Ishikawa (cell line): ENCODE results near the gene CROCC2.

Source experiments
- CEBPB ChIP-seq: IDR thresholded peaks from 2 replicates; pipeline ENCODE4 v1.6.1; 2012
- CREB1 ChIP-seq: IDR thresholded peaks from 2 replicates; pipeline ENCODE4 v1.6.1; 2012; ENCODE audit warnings: low read depth
- EGR1 ChIP-seq: IDR thresholded peaks from 2 replicates; pipeline ENCODE4 v1.6.1; 2012
- EP300 ChIP-seq: IDR thresholded peaks from 2 replicates; pipeline ENCODE4 v1.6.1; 2012; ENCODE audit warnings: borderline replicate concordance
- FOXM1 ChIP-seq: IDR thresholded peaks from 2 replicates; pipeline ENCODE4 v1.6.1; 2012; ENCODE audit warnings: low read depth, borderline replicate concordance
- NFIC ChIP-seq: IDR thresholded peaks from 2 replicates; pipeline ENCODE4 v1.6.1; 2012
- RAD21 ChIP-seq: IDR thresholded peaks from 2 replicates; pipeline ENCODE4 v1.6.1; 2012; ENCODE audit warnings: low read depth
- TAF1 ChIP-seq: IDR thresholded peaks from 2 replicates; pipeline ENCODE4 v1.6.1; 2012; ENCODE audit warnings: low read depth, mild to moderate bottlenecking
- TCF12 ChIP-seq: IDR thresholded peaks from 2 replicates; pipeline ENCODE4 v1.6.1; 2012; ENCODE audit warnings: low read depth
- TEAD4 ChIP-seq: IDR thresholded peaks from 2 replicates; pipeline ENCODE4 v1.6.1; 2012
- YY1 ChIP-seq: IDR thresholded peaks from 2 replicates; pipeline ENCODE4 v1.6.1; 2012; ENCODE audit warnings: low read depth
- ZBTB7A ChIP-seq: IDR thresholded peaks from 2 replicates; pipeline ENCODE4 v1.6.1; 2012; ENCODE audit warnings: low read depth
- TF ChIP-seq, protein P1 (sequence below): IDR thresholded peaks from 2 replicates; pipeline ENCODE4 v1.6.1; 2012
- TF ChIP-seq, protein P2 (sequence below): IDR thresholded peaks from 2 replicates; pipeline ENCODE4 v1.6.1; 2012; ENCODE audit warnings: low read depth, mild to moderate bottlenecking
- TF ChIP-seq, protein P3 (sequence below): IDR thresholded peaks from 2 replicates; pipeline ENCODE4 v1.6.1; 2012

Gene CROCC2

DNA sequence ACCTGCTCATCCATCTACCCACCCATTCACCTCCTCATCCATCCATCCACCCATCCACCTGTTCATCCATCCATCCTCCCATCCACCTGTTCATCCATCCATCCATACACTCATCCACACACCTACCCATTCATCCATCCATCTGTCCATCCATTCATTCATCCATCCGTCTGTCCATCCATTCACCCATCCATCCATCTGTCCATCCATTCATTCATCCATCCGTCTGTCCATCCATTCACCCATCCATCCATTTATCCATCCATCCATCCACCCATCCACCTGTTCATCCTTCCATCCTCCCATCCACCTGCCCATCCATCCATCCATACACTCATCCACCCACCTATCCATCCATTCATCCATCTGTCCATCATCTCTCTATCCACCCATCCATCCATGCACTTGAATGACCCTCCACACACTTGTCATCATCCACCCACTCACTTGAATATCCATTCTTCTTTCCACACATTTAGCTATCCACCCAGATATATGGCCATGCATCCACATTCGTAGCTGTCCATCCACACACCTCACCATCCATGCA is 45.0 kb downstream of the CROCC2 start:
- TF ChIP-seq FOXM1 (no peak), TAF1 (no peak), CREB1 (no peak), TCF12 (no peak), RAD21 (no peak), ZBTB7A (no peak)
- TF ChIP-seq, protein P1, sequence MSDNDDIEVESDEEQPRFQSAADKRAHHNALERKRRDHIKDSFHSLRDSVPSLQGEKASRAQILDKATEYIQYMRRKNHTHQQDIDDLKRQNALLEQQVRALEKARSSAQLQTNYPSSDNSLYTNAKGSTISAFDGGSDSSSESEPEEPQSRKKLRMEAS, result no peak
- TF ChIP-seq, protein P2, sequence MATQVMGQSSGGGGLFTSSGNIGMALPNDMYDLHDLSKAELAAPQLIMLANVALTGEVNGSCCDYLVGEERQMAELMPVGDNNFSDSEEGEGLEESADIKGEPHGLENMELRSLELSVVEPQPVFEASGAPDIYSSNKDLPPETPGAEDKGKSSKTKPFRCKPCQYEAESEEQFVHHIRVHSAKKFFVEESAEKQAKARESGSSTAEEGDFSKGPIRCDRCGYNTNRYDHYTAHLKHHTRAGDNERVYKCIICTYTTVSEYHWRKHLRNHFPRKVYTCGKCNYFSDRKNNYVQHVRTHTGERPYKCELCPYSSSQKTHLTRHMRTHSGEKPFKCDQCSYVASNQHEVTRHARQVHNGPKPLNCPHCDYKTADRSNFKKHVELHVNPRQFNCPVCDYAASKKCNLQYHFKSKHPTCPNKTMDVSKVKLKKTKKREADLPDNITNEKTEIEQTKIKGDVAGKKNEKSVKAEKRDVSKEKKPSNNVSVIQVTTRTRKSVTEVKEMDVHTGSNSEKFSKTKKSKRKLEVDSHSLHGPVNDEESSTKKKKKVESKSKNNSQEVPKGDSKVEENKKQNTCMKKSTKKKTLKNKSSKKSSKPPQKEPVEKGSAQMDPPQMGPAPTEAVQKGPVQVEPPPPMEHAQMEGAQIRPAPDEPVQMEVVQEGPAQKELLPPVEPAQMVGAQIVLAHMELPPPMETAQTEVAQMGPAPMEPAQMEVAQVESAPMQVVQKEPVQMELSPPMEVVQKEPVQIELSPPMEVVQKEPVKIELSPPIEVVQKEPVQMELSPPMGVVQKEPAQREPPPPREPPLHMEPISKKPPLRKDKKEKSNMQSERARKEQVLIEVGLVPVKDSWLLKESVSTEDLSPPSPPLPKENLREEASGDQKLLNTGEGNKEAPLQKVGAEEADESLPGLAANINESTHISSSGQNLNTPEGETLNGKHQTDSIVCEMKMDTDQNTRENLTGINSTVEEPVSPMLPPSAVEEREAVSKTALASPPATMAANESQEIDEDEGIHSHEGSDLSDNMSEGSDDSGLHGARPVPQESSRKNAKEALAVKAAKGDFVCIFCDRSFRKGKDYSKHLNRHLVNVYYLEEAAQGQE, result no peak

DNA sequence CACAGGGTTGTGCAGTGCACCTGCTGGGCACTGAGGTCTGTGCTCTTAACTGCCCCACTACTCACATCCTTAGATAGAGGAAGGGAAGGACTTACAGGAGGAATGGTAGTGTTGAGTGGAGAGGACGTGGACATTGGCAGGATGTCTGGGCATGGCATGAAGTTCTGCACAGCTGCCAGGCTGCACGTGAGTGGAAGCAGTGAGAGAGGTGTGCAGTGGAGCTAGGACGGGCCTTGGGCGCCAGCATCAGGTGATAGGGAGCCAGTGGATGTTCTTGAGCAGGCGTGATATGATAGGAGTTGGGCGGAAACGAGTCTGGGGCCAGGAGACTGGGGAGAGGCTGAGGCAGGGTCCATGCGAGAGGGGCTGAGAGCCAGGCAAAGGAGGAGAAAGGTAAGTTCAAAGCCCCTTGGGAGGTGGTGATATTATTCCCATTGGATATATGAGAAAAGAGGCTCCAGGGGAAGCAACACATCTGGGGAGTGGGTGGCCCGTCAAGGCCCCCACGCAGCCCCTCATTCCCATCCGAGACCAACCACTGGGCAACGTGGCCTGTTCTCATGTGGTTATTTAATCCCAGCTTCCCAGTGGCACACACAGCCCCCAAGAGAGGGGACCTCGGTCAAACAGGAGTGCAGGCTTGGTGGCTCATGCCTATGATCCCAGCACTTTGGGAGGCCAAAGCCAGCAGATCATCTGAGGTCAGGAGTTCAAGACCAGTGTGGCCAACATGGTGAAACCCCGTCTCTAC is 46.5 kb downstream of the CROCC2 start:
- TF ChIP-seq RAD21, result no peak
- TF ChIP-seq CEBPB, result no peak
- TF ChIP-seq CREB1, result no peak
- TF ChIP-seq TAF1, result no peak
- no peak for TF ChIP-seq TEAD4
- no peak for TF ChIP-seq TCF12
- no peak for TF ChIP-seq YY1
- TF ChIP-seq EGR1, result no peak
- TF ChIP-seq FOXM1, result no peak
- TF ChIP-seq, protein P3, sequence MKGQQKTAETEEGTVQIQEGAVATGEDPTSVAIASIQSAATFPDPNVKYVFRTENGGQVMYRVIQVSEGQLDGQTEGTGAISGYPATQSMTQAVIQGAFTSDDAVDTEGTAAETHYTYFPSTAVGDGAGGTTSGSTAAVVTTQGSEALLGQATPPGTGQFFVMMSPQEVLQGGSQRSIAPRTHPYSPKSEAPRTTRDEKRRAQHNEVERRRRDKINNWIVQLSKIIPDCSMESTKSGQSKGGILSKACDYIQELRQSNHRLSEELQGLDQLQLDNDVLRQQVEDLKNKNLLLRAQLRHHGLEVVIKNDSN, result no peak
- TF ChIP-seq, protein P2, result no peak
- no peak for TF ChIP-seq ZBTB7A
- no peak for TF ChIP-seq EP300
- TF ChIP-seq, protein P1, result no peak
- no peak for TF ChIP-seq NFIC

DNA sequence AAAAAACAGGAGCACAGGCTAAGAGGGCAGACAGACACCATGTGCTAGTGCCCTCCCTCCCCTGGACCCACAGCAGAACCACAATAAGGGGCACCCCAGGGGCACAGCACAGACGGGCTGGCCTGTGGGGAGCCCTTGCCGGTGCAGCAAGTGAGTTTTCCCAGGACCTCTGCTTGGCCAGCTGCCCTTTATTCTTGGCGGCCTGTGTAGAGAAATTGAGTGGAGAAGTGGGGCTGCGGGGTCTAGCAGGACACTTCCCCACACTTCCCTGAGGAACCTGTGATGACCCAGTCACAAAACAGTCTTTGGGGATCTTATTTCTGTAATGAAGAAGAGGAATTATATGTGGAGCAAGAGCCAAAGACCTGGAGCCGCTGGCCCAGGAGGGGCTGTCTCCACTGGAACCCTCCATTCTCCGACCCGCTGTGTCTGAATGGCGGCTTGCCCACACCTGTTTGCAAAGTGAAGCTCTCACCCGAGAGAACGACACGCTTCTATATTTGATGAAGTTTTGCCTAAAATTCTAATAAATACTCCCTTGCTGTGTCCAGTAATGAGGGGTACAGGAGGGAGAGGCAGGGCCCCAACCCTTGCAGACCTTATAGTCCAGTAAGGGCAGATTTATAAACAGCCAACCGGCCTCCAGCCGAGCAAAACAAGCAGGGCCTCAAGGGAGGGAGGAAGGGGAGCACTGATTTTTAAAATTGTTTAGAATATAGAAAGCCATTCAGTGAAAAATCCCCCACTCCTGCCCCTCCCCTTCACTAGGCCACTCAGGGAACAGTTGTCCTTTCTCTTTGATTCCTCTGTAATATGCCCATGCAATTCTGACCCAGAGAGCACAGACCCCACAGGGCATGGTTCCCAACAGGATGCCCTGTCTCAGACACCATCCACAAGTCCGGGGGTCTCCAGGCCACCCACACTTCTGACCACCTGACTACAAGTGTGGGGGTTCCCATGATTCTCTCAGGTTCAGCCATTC is 47.6 kb downstream of the CROCC2 start:
- TF ChIP-seq TAF1 (no peak), CEBPB (no peak), EGR1 (no peak), FOXM1 (no peak), TCF12 (no peak), TEAD4 (no peak), CREB1 (no peak), YY1 (no peak), NFIC (no peak), ZBTB7A (no peak), RAD21 (no peak), EP300 (no peak)
- TF ChIP-seq, protein P2, result no peak
- TF ChIP-seq, protein P3, result no peak
- TF ChIP-seq, protein P1, result no peak
